ENCODE results near the gene MEIOSIN. TPM values are rescaled to one million over a fixed set of nuclear protein-coding genes. Genes with fewer than 3 reads are reported as not detected.
A peak's percentile ranks its signal among the peaks of the same experiment; 100 is the strongest.

MEIOSIN gene
- total and polyA plus RNA-seq, 2 of the 4 experiments (the other 2 are of a cell fraction): not detected

DNA sequence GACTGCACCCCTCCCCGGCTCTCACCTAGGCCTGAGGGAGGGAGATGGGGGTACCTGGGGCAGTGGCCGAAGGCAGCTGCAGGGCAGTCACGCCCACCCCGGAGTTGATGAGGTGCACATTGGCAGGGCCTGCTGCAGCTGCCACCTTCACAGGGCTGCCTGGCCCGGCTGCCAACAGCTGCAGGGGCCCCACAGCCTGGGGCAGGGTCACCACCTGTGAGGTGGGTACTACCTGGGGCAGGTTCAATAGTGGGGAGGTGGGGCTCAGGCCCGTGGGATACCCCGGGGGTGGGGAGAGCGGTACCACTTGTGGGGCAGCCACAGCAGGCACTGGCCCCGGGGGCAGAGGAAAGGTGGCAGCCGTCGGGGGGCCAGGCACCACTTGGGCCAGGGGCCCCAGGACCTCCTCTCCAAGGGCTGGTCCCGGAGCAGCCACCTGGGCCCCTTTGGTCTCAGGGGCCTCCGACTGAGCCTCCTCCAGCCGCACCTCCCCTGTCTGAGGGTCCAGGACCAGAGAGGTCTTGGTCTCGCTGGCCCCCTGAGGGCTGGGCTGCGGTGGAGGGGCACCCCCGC, 33.1 kb downstream of the MEIOSIN start:
- peaks cover 22% of the 10 kb centered on the region for H3K4me1 ChIP-seq (ENCODE audit: control insufficient read depth, insufficient read depth, low read length)
- H3K4me2 ChIP-seq (ENCODE audit: low read depth, low read length): peak overlapping the region; percentile 86
- H3K18ac ChIP-seq (ENCODE audit: low read depth, low read length): no peak overlapping the region; the same call in 1 of the 2 replicates
- 62% methylated on average over 8 of the region's 17 CpGs; no CpG with 5 or more reads in 1 of the 2 experiments for WGBS, 2 experiments (ENCODE audit: extremely low coverage in 2 of 2, insufficient read length in 1 of 2)
- POLR2A ChIA-PET (ENCODE audit: unreplicated experiment): no interaction called here
- peak overlapping the region; percentile 98 for H2AK9ac ChIP-seq (replicated peaks; ENCODE audit: low read depth, low read length, poor library complexity)
- H3K9me1 ChIP-seq (ENCODE audit: insufficient read depth, low read length): no peaks in the 10 kb centered on the region; the same call in 1 of the 2 replicates
- peak overlapping the region; percentile 78 for H3K27ac ChIP-seq (ENCODE audit: insufficient read depth, low read length)
- H3K4ac ChIP-seq (ENCODE audit: low read depth, low read length): peak overlapping the region; percentile 85
- H3K23ac ChIP-seq (ENCODE audit: low read depth, low read length): 0 out of 2 replicates have a peak overlapping the region, but pooled peaks have one; percentile 28
- H2BK120ac ChIP-seq (ENCODE audit: low read depth, low read length): no peak overlapping the region
- no peak overlapping the region for H4K91ac ChIP-seq (ENCODE audit: insufficient read depth, low read depth, low read length)
- H4K8ac ChIP-seq (ENCODE audit: low read depth in 2 of 2, low read length in 2 of 2): peak overlapping the region; percentile 15 to 86; a peak in 2 of 4 replicates
- H4K20me1 ChIP-seq (ENCODE audit: insufficient read depth, low read length): peaks cover 12% of the 10 kb centered on the region
- peak overlapping the region; percentile 62 for H3K4me3 ChIP-seq (ENCODE audit: insufficient read depth, low read depth, low read length)
- no peaks in the 10 kb centered on the region for H3K27me3 ChIP-seq (ENCODE audit: control insufficient read depth, insufficient read depth, low read length)
- DNase-seq: no peak
- intact Hi-C loops (cut with micrococcal nuclease): loop anchor here (2.0 kb wide), 1 partner anchor 36 kb away; the partner anchor contains the start of gene FBXO46
- no peak overlapping the region; the same call in 1 of the 2 replicates for H4K5ac ChIP-seq (ENCODE audit: low read depth, low read length)
- ATAC-seq (ENCODE audit: low read depth): no peak
- in situ Hi-C loops (cut with MboI; ENCODE audit: low sequenced_read_pairs): no loop called here
- BruUV-seq (replicated peaks): no TSS peak
- H3K9me3 ChIP-seq (ENCODE audit: control insufficient read depth, insufficient read depth, low read length): no peaks in the 10 kb centered on the region
- 0 out of 2 replicates have a peak overlapping the region, but pooled peaks have one; percentile 88 for H3K14ac ChIP-seq (replicated peaks; ENCODE audit: low read depth, low read length)
- H2AK5ac ChIP-seq (ENCODE audit: low read depth, low read length): peak overlapping the region; percentile 81; the same call in 1 of the 2 replicates
- dilution Hi-C loops (cut with HindIII; ENCODE audit: low sequenced_read_pairs, unreplicated experiment): no loop called here
- peaks cover 0 to 20% of the 10 kb centered on the region in 2 experiments; a peak in 1 of 4 replicates for H3K79me1 ChIP-seq (ENCODE audit: low read depth in 1 of 2, low read length in 2 of 2)
- H2AFZ ChIP-seq (replicated peaks; ENCODE audit: low read length, poor library complexity): peak overlapping the region; percentile 88
- peak overlapping the region; percentile 62 for H3K9ac ChIP-seq (ENCODE audit: low read depth, low read length)
- CTCF ChIA-PET: no interaction called here
- H2BK5ac ChIP-seq (ENCODE audit: low read depth, low read length, poor library complexity, severe bottlenecking): peak overlapping the region; percentile 83
- H3K36me3 ChIP-seq (ENCODE audit: control insufficient read depth, insufficient read depth, low read length): peaks cover 3% of the 10 kb centered on the region; the same call in 1 of the 2 replicates
- no peak overlapping the region for H2BK20ac ChIP-seq (ENCODE audit: low read depth, low read length)
- 0 out of 2 replicates have a peak overlapping the region, but pooled peaks have one; percentile 66 for H3K56ac ChIP-seq (ENCODE audit: extremely low read depth, insufficient read depth, low read length)
- H2BK15ac ChIP-seq (ENCODE audit: low read depth, low read length): no peak overlapping the region
- TF ChIP-seq RCOR1 (IDR thresholded peaks at IDR 0.05; ENCODE audit: insufficient replicate concordance, low read length) (no peak), MAFK (IDR thresholded peaks at IDR 0.05; ENCODE audit: low read depth, low read length) (no peak), BHLHE40 (IDR thresholded peaks at IDR 0.05; ENCODE audit: low read depth, low read length) (no peak), RAD21 (IDR thresholded peaks at IDR 0.05; ENCODE audit: low read length) (no peak), NFE2L2 (IDR thresholded peaks at IDR 0.05; ENCODE audit: low read depth, low read length) (no peak), RFX5 (IDR thresholded peaks at IDR 0.05; ENCODE audit: low read depth, low read length) (no peak), CEBPB (IDR thresholded peaks at IDR 0.05; ENCODE audit: low read depth, low read length) (no peak), MAZ (IDR thresholded peaks at IDR 0.05; ENCODE audit: borderline replicate concordance, low read depth, low read length) (no peak), SMC3 (IDR thresholded peaks at IDR 0.05; ENCODE audit: low read depth, low read length) (no peak), MXI1 (IDR thresholded peaks at IDR 0.05; ENCODE audit: borderline replicate concordance, low read depth, low read length) (no peak), CHD1 (IDR thresholded peaks at IDR 0.05; ENCODE audit: low read depth, low read length) (no peak)
- TF ChIP-seq, protein P1, sequence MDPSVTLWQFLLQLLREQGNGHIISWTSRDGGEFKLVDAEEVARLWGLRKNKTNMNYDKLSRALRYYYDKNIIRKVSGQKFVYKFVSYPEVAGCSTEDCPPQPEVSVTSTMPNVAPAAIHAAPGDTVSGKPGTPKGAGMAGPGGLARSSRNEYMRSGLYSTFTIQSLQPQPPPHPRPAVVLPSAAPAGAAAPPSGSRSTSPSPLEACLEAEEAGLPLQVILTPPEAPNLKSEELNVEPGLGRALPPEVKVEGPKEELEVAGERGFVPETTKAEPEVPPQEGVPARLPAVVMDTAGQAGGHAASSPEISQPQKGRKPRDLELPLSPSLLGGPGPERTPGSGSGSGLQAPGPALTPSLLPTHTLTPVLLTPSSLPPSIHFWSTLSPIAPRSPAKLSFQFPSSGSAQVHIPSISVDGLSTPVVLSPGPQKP (IDR thresholded peaks at IDR 0.05; ENCODE audit: borderline replicate concordance, low read depth, low read length): no peak
- TF ChIP-seq, protein P2, sequence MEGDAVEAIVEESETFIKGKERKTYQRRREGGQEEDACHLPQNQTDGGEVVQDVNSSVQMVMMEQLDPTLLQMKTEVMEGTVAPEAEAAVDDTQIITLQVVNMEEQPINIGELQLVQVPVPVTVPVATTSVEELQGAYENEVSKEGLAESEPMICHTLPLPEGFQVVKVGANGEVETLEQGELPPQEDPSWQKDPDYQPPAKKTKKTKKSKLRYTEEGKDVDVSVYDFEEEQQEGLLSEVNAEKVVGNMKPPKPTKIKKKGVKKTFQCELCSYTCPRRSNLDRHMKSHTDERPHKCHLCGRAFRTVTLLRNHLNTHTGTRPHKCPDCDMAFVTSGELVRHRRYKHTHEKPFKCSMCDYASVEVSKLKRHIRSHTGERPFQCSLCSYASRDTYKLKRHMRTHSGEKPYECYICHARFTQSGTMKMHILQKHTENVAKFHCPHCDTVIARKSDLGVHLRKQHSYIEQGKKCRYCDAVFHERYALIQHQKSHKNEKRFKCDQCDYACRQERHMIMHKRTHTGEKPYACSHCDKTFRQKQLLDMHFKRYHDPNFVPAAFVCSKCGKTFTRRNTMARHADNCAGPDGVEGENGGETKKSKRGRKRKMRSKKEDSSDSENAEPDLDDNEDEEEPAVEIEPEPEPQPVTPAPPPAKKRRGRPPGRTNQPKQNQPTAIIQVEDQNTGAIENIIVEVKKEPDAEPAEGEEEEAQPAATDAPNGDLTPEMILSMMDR (conservative IDR thresholded peaks at IDR 0.05; ENCODE audit: low read depth, low read length): no peak
- TF ChIP-seq, protein P3, sequence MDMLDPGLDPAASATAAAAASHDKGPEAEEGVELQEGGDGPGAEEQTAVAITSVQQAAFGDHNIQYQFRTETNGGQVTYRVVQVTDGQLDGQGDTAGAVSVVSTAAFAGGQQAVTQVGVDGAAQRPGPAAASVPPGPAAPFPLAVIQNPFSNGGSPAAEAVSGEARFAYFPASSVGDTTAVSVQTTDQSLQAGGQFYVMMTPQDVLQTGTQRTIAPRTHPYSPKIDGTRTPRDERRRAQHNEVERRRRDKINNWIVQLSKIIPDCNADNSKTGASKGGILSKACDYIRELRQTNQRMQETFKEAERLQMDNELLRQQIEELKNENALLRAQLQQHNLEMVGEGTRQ (IDR thresholded peaks at IDR 0.05; ENCODE audit: low read depth, low read length): no peak
